Ovary (tissue), 9 donors: ENCODE data around the gene APBB2. TPM values are rescaled to one million over a fixed set of nuclear protein-coding genes. Genes with fewer than 3 reads are reported as not detected.
"Not testable (repeated sequence)": the region's sequence is repeated elsewhere in the genome, so short reads cannot be mapped to it uniquely, and the experiment has no call there.

Experiments used
- DNase-seq, 5 donors: peaks; one replicate each; pipeline ENCODE4 v3.0.0-alpha.2; 2019 to 2020
- H3K27ac ChIP-seq, 2 donors: fragments of 200-600 bp; one replicate each; pipeline versions ENCODE4 v1.5.1 to v1.8.0; 2019 to 2022
- H3K27me3 ChIP-seq: fragments of 200-600 bp; one replicate; pipeline ENCODE4 v1.8.0; 2022
- H3K36me3 ChIP-seq: fragments of 200-600 bp; sonication (generic); one replicate; pipeline ENCODE4 v1.5.1; 2019
- H3K4me1 ChIP-seq: one replicate; pipeline ENCODE4 v1.8.1; 2013; ENCODE audit warnings: mild to moderate bottlenecking, moderate library complexity; ENCODE audit not compliant: insufficient read depth
- H3K4me3 ChIP-seq: fragments of 200-600 bp; sonication (generic); one replicate; pipeline ENCODE4 v1.5.1; 2017
- H3K9me3 ChIP-seq, 2 donors: fragments of 200-600 bp in 1 of 2; sonication (generic) in 1 of 2; one replicate each; pipeline versions ENCODE4 v1.5.1 to v1.8.1; 2013 to 2019; ENCODE audit warnings: mild to moderate bottlenecking in 1 of 2, moderate library complexity in 1 of 2
- CTCF ChIP-seq, 3 donors: fragments of 450-650 bp in 2 of 3; fragments of 200-600 bp in 1 of 3; IDR thresholded peaks; one replicate each; pipeline versions ENCODE4 v1.5.1 to v1.8.0; 2016 to 2022; ENCODE audit warnings: antibody characterized with exemption in 3 of 3, mild to moderate bottlenecking in 1 of 3
- EP300 ChIP-seq: sonication (generic); formaldehyde crosslinking; IDR thresholded peaks from one replicate; pipeline ENCODE4 v1.6.1; 2017; ENCODE audit warnings: antibody characterized with exemption
- POLR2A ChIP-seq: fragments of 450-650 bp; IDR thresholded peaks from one replicate; pipeline ENCODE4 v1.6.1; 2017; ENCODE audit warnings: antibody characterized with exemption, mild to moderate bottlenecking, moderate library complexity
- WGBS, 3 donors: extraction: QIAGEN DNeasy Blood & Tissue Kit in 1 of 3; methylation state at CpG; one replicate each; pipeline versions ENCODE4 v1.1.5 to v1.1.7; 2013 to 2017; 5-methylcytosine and 5-hydroxymethylcytosine counted together
- intact Hi-C, 4 donors: fragments of 100-400 bp; cut with DNase I; formaldehyde crosslinking; loops; one replicate each; pipeline versions ENCODE4 v1.11.0 to v1.15.1; 2022 to 2023
- polyA plus RNA-seq, 2 donors: library from polyadenylated mRNA; stranded (reverse); fragments of 200-250 nt in 1 of 2; fragments of 350-450 nt in 1 of 2; fragmentation: Illumina TruSeq in 1 of 2; extraction: RNeasy Lipid Tissue Mini Kit (QIAGEN cat#74804) in 1 of 2; gene quantifications; one replicate each; pipeline ENCODE4 v1.2.3, GENCODE V29; 2013 to 2014
- total RNA-seq, 7 donors: library from RNA; depleted of rRNA in 2 of 7; stranded (reverse); fragments of >200 nt in 2 of 7; fragmentation: NEBNext Ultra II Directional in 3 of 7; extraction: Animal tissue kit (Norgen Biotek cat#: 25700) in 3 of 7; gene quantifications; one replicate each; pipeline versions ENCODE4 v1.1.0 to v1.2.4, GENCODE V29; 2016 to 2023
- donor health status: DM: no; HTN: no; CAD: no; lungs with moderate emphysema.
- donor health status: DM: no; HTN: no; CAD: no.
- donor health status: Bipolar disorder and iron deficiency.
- donor health status: DM: yes; HTN: yes; CAD: no.
- donor health status: DM: no; HTN: no; CAD: no.
- donor health status: DM: yes; HTN: yes; CAD: no.

APBB2 gene
- total and polyA plus RNA-seq, 9 donors: 30.9 to 163 (median 80.1) TPM

GRCh38 chr4:41060352-41061334, 153.7 kb downstream of the APBB2 start:
- intact Hi-C loops: no loop called here
- WGBS, 3 donors: 18 to 30% (median 24%) methylated on average over 12 of the region's 12 CpGs
- no peak overlapping the region for H3K27ac ChIP-seq
- no peaks in the 10 kb centered on the region for H3K9me3 ChIP-seq
- no peak overlapping the region for H3K4me3 ChIP-seq
- TF ChIP-seq EP300: no peak
- no peak for TF ChIP-seq POLR2A
- no peak for TF ChIP-seq CTCF (IDR thresholded peaks at IDR 0.05)
- H3K36me3 ChIP-seq: no peaks in the 10 kb centered on the region
- peak in 2 of 5 donors; percentile 35 to 62 for DNase-seq
- H3K4me1 ChIP-seq: peaks cover 27% of the 10 kb centered on the region
- no peaks in the 10 kb centered on the region for H3K27me3 ChIP-seq

DNA sequence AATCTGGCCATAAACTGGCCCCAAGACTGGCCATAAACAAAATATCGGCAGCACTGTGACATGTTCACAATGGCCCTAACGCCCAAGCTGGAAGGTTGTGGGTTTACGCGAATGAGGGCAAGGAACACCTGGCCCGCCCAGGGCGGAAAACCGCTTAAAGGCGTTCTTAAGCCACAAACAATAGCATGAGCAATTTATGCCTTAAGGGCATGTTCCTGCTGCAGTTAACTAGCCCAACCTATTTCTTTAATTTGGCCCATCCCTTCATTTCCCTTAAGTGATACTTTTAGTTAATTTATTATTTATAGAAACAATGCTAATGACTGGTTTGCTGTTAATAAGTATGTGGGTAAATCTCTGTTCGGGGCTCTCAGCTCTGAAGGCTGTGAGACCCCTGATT, 154.9 kb downstream of the APBB2 start:
- not testable (repeated sequence) for H3K27ac ChIP-seq, H3K36me3 ChIP-seq, H3K27me3 ChIP-seq, H3K4me3 ChIP-seq, H3K9me3 ChIP-seq, DNase-seq
- H3K4me1 ChIP-seq: peaks cover 24% of the 10 kb centered on the region
- 96 to 98% (median 96%) methylated on average over 9 of the region's 9 CpGs for WGBS, 3 donors
- intact Hi-C loops: loop anchor here in 1 of 4 donors (10.0 kb wide), 2 partner anchors 125 to 145 kb away; no protein-coding TSS in a partner anchor

DNA sequence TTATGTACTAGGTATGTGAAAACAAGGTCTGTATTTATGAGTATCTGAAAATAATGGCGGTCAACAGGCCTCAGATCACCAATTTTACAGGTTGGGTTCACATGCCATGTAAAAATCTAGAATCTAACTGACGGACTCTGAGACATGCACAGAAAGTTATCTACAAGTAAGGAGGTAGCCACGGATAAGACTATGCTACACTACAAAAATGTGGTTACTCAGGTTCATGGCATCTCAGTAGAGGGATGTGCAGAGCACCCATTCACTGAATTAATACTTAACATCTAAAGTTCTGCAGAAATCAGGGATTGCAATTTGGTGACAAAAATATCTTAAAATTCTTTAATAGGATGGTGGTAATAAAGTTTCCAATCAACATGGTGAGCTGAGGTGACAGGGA, 155.9 kb downstream of the APBB2 start:
- 86 to 95% (median 94%) methylated on average over 3 of the region's 3 CpGs for WGBS, 3 donors
- TF ChIP-seq POLR2A: no peak
- no peaks in the 10 kb centered on the region for H3K27me3 ChIP-seq
- H3K36me3 ChIP-seq: no peaks in the 10 kb centered on the region
- intact Hi-C loops: loop anchor here in 1 of 4 donors (10.0 kb wide), 2 partner anchors 124 to 146 kb away; no protein-coding TSS in a partner anchor
- peaks cover 17% of the 10 kb centered on the region for H3K4me1 ChIP-seq
- DNase-seq: no peak
- H3K4me3 ChIP-seq: no peak overlapping the region
- H3K27ac ChIP-seq: no peak overlapping the region
- H3K9me3 ChIP-seq: no peaks in the 10 kb centered on the region

GRCh38 chr4:41057467-41057866, 156.9 kb downstream of the APBB2 start:
- intact Hi-C loops: loop anchor here in 1 of 4 donors (10.0 kb wide), 2 partner anchors 123 to 147 kb away; no protein-coding TSS in a partner anchor
- WGBS, 3 donors: 55 to 67% (median 57%) methylated on average over 3 of the region's 3 CpGs

DNA sequence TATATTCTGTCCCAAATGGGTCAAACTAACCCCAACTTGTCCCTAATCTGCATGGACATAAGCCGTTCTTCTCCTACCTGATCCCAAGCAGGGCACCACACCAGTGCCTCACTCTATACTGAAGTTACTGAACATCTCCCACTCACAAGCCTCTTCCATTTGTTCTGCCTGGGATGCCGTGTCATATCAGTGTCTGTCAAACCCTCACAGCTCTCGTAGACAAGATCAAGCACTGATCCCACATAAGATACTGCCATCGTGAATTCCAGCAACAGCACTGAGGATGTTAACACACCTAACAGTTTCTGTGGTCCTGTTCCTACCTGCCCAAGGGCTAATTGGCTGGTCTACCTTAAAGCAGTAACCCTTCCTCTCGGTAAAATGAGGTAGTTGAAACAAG, 162.1 kb downstream of the APBB2 start:
- TF ChIP-seq CTCF (IDR thresholded peaks at IDR 0.05) (no peak), POLR2A (no peak), EP300 (no peak)
- WGBS, 3 donors: 94 to 96% (median 96%) methylated on average over 5 of the region's 5 CpGs
- Histone ChIP-seq H3K36me3 (no peaks in the 10 kb centered on the region), H3K9me3 (no peaks in the 10 kb centered on the region), H3K27ac (no peak overlapping the region), H3K4me1 (peaks cover 10% of the 10 kb centered on the region), H3K27me3 (no peaks in the 10 kb centered on the region), H3K4me3 (no peak overlapping the region)
- DNase-seq: no peak
- intact Hi-C loops: loop anchor here in 1 of 4 donors (10.0 kb wide), 2 partner anchors 117 to 153 kb away; no protein-coding TSS in a partner anchor

More at GRCh38 chr4:41057467-41057866, 156.9 kb downstream of the APBB2 start:
- Histone ChIP-seq H3K9me3 (no peaks in the 10 kb centered on the region), H3K27ac (no peak overlapping the region), H3K27me3 (no peaks in the 10 kb centered on the region), H3K4me3 (no peak overlapping the region), H3K4me1 (peaks cover 14% of the 10 kb centered on the region), H3K36me3 (no peaks in the 10 kb centered on the region)
- DNase-seq: no peak
- TF ChIP-seq CTCF (IDR thresholded peaks at IDR 0.05) (no peak), EP300 (no peak), POLR2A (no peak)
